ENCODE data around the gene TM4SF4.

TM4SF4 gene

GRCh38 chr3:149455989-149456388 is 18.5 kb upstream of the TM4SF4 start:
- DNase-seq: no peak

- DNase-seq: no peak
Observed at GRCh38 chr3:149459491-149460059, 14.9 kb upstream of the TM4SF4 start.

- no peak for DNase-seq
Observed at GRCh38 chr3:149460117-149460516, 14.4 kb upstream of the TM4SF4 start.

- DNase-seq: no peak
Observed at GRCh38 chr3:149462051-149462450, 12.4 kb upstream of the TM4SF4 start.

- DNase-seq: peak; percentile 16
Observed at GRCh38 chr3:149462581-149463011, 11.9 kb upstream of the TM4SF4 start.

GRCh38 chr3:149463921-149464320 is 10.6 kb upstream of the TM4SF4 start:
- DNase-seq: no peak

GRCh38 chr3:149464542-149465328 is 9.8 kb upstream of the TM4SF4 start:
- no peak for DNase-seq

GRCh38 chr3:149465351-149465883 is 9.1 kb upstream of the TM4SF4 start:
- no peak for DNase-seq

GRCh38 chr3:149466192-149466591 is 8.3 kb upstream of the TM4SF4 start:
- peak; percentile 64 for DNase-seq

GRCh38 chr3:149468504-149469212 is 5.8 kb upstream of the TM4SF4 start:
- no peak for DNase-seq

- no peak for DNase-seq
Observed at GRCh38 chr3:149470381-149470780, 4.1 kb upstream of the TM4SF4 start.

GRCh38 chr3:149472030-149472797 is 2.3 kb upstream of the TM4SF4 start:
- no peak for DNase-seq

- DNase-seq: peak; percentile 23
Observed at GRCh38 chr3:149473357-149474249, 894 bp upstream of the TM4SF4 start.

- no peak for DNase-seq
Observed at GRCh38 chr3:149475451-149476060, 1.1 kb downstream of the TM4SF4 start.

GRCh38 chr3:149476225-149476624 is 1.7 kb downstream of the TM4SF4 start:
- no peak for DNase-seq

GRCh38 chr3:149479621-149480325 is 5.3 kb downstream of the TM4SF4 start:
- DNase-seq: no peak

- DNase-seq: peak; percentile 27
Observed at GRCh38 chr3:149480326-149481017, 6.0 kb downstream of the TM4SF4 start.

GRCh38 chr3:149481056-149481455 is 6.6 kb downstream of the TM4SF4 start:
- DNase-seq: no peak

GRCh38 chr3:149481491-149481890 is 7.0 kb downstream of the TM4SF4 start:
- no peak for DNase-seq

GRCh38 chr3:149486726-149487125 is 12.2 kb downstream of the TM4SF4 start:
- no peak for DNase-seq
